Measurements from ENCODE around the gene RMND1.
"Not testable (repeated sequence)": the region's sequence is repeated elsewhere in the genome, so short reads cannot be mapped to it uniquely, and the experiment has no call there.

The RMND1 gene

DNA sequence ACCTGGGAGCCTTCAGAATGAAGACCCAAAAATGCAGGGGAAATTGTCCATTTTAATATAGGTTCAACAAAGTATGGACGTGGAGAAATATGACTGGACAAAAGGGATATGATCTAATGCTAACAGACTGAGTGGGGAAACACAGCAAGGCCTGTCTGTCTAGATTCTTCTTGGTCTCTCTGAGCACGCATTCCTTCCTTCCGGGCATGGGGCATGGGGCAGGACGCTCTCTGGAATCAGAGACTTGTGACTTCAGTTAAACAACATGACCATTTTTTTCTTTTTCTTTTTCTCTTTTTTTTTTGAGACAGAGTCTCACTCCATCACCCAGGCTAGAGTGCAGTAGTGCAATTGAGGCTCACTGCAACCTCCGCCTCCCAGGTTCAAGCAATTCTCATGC is 92.4 kb downstream of the RMND1 start:
- DNase-seq (ENCODE audit: low spot score), result no peak
- in situ Hi-C loops (cut with MboI; ENCODE audit: low pct_unique_long_range_greater_than_20kb, low sequenced_read_pairs, unreplicated experiment), result no loop called here
- TF ChIP-seq, protein P1, sequence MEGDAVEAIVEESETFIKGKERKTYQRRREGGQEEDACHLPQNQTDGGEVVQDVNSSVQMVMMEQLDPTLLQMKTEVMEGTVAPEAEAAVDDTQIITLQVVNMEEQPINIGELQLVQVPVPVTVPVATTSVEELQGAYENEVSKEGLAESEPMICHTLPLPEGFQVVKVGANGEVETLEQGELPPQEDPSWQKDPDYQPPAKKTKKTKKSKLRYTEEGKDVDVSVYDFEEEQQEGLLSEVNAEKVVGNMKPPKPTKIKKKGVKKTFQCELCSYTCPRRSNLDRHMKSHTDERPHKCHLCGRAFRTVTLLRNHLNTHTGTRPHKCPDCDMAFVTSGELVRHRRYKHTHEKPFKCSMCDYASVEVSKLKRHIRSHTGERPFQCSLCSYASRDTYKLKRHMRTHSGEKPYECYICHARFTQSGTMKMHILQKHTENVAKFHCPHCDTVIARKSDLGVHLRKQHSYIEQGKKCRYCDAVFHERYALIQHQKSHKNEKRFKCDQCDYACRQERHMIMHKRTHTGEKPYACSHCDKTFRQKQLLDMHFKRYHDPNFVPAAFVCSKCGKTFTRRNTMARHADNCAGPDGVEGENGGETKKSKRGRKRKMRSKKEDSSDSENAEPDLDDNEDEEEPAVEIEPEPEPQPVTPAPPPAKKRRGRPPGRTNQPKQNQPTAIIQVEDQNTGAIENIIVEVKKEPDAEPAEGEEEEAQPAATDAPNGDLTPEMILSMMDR (IDR thresholded peaks at IDR 0.05; ENCODE audit: extremely low read depth, insufficient read depth, missing control alignments), result no peak

DNA sequence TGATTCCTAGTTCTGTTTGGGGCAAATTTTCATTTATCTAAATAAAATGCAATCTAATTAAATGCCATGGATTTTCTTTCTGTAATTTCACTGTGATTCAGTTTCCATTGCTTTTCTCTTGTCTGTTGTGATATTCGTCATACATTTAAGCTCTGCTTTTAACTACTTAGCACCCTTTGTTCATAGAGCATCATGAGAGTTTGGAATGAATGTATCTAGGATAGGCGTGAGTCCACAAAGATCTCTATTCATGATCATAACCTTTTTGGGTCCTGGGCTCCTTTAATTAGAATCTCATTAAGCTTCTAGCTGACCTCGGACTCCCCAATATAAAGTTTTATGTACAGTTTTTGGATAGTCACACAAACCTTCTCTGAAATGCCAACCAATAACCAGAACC is 93.5 kb downstream of the RMND1 start:
- no peak for DNase-seq (ENCODE audit: low spot score)
- in situ Hi-C loops (cut with MboI; ENCODE audit: low pct_unique_long_range_greater_than_20kb, low sequenced_read_pairs, unreplicated experiment), result no loop called here
- TF ChIP-seq, protein P1 (IDR thresholded peaks at IDR 0.05; ENCODE audit: extremely low read depth, insufficient read depth, missing control alignments), result no peak

DNA sequence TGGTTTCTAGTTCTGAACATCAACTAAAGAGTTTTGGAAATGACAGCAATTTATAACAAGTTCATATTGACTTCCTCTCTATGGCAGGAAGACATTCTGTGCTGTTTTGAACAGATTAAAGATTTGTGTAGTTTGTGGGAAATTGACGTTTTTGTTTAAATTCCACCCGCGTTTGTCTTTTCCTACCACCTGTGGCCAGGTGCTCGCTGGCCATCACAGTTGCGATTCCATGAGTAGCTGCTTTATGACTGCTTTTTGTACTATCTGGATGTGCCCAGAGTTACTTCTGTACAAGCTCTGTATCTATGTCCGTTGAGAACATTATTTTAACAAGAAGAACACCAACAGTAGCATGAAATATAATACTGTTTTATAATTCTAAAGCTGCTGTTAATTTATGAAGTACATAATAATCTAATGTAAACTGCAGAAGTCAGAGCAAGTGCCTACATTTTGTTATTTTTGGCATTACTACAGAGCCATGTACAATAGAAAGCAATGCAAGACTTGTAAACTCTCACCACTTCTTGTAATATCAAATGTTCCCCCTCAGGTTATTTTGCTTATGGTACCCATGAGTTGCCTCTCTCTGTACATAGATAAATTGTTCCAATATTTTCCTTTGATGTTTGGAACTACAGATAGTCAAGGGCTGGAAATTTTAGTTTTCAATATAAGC is 94.0 kb downstream of the RMND1 start:
- no peak for DNase-seq (ENCODE audit: low spot score)
- in situ Hi-C loops (cut with MboI; ENCODE audit: low pct_unique_long_range_greater_than_20kb, low sequenced_read_pairs, unreplicated experiment), result no loop called here
- TF ChIP-seq, protein P1 (IDR thresholded peaks at IDR 0.05; ENCODE audit: extremely low read depth, insufficient read depth, missing control alignments), result no peak

DNA sequence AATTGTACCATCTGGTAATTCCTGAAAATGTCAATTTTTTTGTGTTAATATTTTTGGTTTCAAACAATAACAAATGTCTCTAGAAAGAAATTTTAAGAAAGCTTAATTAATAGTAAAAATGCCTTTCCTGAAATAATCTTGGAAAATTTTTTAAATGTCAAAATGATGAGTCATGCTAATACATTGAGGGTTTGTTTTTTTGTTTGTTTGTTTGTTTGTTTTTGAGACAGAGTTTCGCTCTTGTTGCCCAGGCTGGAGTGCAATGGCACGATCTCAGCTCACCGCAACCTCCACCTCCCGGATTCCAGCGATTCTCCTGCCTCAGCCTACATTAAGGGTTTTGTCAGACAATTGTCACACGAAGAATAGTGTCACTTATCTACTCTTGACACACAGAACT is 94.9 kb downstream of the RMND1 start:
- DNase-seq (ENCODE audit: low spot score); in situ Hi-C loops (cut with MboI; ENCODE audit: low pct_unique_long_range_greater_than_20kb, low sequenced_read_pairs, unreplicated experiment): not testable (repeated sequence)

Data from GM13977 (cell line).